ENCODE results near the gene TREML2. TPM values are rescaled to one million over a fixed set of nuclear protein-coding genes. Genes with fewer than 3 reads are reported as not detected.

Gene TREML2
- total RNA-seq, 2 donors from 2014 or later: 3.3 to 6.2 TPM

DNA sequence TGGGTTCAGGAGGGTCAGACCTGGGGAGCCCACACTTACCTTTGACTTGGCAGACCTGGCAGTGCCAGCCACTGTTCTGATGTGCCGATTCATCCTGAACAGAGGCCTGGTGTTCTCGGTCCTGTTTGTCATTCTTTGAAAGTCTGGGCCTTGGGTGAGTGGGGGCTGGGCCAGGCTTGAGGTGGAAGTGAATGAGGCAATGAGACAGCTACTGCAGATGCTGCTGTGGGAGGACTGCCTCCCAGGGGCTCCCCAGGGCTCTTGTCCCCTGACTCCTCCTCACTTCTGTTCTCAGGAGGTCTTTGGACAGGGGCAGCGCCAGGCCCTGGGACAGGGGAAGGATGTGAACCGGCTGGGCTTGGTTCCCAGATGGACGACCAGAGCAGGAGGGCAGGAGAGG is 21.6 kb upstream of the TREML2 start:
- Mint-ChIP-seq H3K36me3 (ENCODE audit: low read depth) (no peaks in the 10 kb centered on the region), H3K4me1 (peaks cover 12% of the 10 kb centered on the region), H3K4me3 (no peak overlapping the region), H3K27me3 (peaks cover 10% of the 10 kb centered on the region), H3K27ac (no peak overlapping the region), H3K9me3 (no peaks in the 10 kb centered on the region)
- no peak for ATAC-seq (replicated peaks)

DNA sequence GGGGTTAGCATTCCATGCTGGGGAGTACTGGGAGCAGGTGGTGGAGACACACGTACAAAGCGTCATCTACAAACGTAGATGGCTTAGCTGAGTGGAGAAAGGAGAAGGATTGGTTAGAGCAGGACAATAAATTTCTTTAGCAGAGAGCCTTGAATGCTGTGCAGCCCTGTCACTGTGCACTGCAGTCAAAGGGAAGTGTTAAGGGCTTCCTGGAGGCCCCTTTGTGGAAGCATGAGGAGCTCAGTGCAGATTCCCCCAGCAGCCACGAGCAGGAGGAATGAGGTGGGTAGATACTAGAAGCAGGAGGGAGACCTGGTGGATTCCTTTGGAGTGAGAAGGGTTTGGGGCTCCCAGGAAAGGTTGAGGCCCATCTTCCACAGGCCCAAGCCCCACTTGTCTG is 21.1 kb upstream of the TREML2 start:
- Mint-ChIP-seq H3K4me3 (no peak overlapping the region), H3K27me3 (peaks cover 10% of the 10 kb centered on the region), H3K9me3 (no peaks in the 10 kb centered on the region), H3K27ac (no peak overlapping the region), H3K4me1 (peaks cover 12% of the 10 kb centered on the region), H3K36me3 (ENCODE audit: low read depth) (no peaks in the 10 kb centered on the region)
- ATAC-seq (replicated peaks): no peak

DNA sequence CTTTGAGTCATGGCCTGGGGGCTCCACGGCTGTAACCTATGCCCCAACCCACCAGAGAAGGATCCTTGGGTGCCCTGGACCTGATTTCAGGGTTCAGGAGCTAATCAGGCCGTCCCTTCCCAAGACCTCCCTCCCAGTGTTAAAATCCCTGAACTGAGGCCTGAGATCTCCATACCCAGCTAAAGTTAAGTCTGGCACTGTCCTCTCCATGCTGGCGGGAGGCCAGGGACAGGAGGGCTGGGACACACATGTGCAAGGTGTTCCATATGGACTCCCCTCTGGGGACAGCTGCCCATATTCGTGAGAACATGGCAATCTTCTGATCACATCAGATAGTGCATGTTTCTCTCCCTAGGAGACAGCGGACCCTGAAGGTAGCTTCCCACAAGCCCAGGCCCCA is 15.7 kb upstream of the TREML2 start:
- no peak for ATAC-seq (replicated peaks)
- no peak overlapping the region for H3K4me3 Mint-ChIP-seq
- H3K27me3 Mint-ChIP-seq: peaks cover 6% of the 10 kb centered on the region
- H3K36me3 Mint-ChIP-seq (ENCODE audit: low read depth): no peaks in the 10 kb centered on the region
- no peaks in the 10 kb centered on the region for H3K4me1 Mint-ChIP-seq
- H3K27ac Mint-ChIP-seq: no peak overlapping the region
- H3K9me3 Mint-ChIP-seq: peaks cover 10% of the 10 kb centered on the region

DNA sequence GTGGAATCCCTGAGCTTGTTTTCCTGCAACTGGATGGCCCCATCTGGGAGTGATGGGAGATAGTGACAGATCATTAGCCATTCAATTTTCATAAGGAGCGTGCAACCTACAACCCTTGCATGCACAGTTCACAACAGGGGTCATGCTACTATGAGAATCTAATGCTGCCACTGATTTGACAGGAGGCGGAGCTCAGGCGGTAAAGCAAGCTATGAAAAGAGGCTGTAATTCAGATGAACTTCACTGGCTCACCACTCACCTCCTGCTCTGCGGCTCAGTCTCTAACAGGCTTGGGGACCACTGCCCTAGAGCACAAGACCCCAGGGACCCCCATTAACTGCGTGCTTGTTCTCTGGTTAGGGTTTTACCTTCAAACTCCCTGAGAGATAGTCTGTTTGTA is 14.8 kb upstream of the TREML2 start:
- peaks cover 10% of the 10 kb centered on the region for H3K9me3 Mint-ChIP-seq
- no peaks in the 10 kb centered on the region for H3K36me3 Mint-ChIP-seq (ENCODE audit: low read depth)
- H3K4me3 Mint-ChIP-seq: no peak overlapping the region
- H3K4me1 Mint-ChIP-seq: no peaks in the 10 kb centered on the region
- H3K27me3 Mint-ChIP-seq: peaks cover 6% of the 10 kb centered on the region
- H3K27ac Mint-ChIP-seq: no peak overlapping the region
- no peak for ATAC-seq (replicated peaks)

DNA sequence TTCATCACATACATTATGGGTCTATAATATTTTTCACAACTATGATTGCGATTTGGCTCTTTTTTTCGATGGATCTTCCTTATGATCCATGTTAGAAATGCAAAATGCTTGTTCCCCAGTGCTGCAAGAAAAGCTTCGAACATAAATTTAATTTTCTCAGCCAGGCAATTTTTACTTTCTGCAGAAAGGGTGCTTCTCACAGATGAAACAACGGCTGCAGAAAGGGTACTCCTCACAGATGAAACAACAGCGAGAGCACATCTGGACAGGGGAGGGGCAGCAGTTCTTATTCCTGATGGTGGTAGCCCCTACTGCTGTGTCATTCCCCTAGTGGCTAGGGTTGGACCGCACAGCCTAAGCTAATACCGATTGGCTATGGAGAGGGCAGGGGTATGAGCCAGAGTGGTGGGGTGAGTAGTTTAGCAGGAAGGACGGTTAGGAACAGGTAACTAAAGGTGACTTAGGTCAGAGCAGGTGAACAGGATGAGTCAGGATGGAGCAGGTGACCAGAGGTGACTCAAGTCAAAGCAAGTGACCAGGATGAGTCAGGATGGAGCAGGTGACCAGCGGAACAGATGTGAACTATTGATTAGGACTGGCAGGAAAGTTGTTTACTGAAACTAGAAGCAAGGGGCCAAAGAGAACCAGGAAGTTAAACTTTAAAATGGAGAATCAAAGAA is 13.8 kb upstream of the TREML2 start:
- Mint-ChIP-seq H3K9me3 (peaks cover 10% of the 10 kb centered on the region), H3K4me3 (no peak overlapping the region), H3K36me3 (ENCODE audit: low read depth) (no peaks in the 10 kb centered on the region), H3K27me3 (peaks cover 6% of the 10 kb centered on the region), H3K27ac (no peak overlapping the region), H3K4me1 (no peaks in the 10 kb centered on the region)
- ATAC-seq (replicated peaks): no peak

DNA sequence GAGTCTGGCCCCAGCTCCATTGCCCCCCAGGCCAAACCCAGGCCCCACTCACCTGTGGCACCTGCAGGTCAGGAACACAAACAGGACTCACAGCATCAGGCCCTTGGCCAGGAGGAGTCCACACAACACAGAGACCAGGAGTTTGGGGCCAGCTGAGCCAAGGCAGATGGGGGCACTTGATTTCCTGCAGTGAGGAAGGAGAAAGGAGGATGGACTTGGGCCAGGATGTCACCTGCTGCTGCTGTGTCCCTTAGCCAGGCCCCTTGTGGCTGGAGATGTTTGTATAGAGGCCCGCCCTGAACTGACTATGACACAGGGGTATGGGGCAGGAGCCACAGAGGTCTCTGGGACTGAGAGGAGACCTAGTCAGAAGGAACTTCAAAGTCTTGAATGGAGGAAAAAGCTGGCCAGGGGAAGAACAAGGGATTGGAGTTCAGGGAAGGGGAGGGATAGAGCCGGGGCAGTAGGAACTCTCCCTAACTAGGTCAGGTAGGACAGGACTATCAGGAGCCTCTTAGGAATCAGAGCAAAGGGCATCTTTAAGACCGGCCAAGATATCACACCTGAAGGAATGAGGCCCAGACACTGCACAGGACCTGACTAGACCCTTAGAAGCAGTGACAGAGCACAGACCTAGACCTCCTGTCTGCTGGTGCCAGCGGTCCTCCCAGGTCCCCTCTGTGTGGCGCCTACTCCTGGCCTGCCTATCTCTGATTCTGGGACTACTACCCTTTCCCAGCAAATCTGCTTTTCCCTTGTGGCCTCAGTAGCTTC is 8.8 kb upstream of the TREML2 start:
- Mint-ChIP-seq H3K4me1 (peaks cover 7% of the 10 kb centered on the region), H3K9me3 (peaks cover 6% of the 10 kb centered on the region), H3K27me3 (peaks cover 6% of the 10 kb centered on the region), H3K4me3 (no peak overlapping the region), H3K36me3 (ENCODE audit: low read depth) (no peaks in the 10 kb centered on the region), H3K27ac (peak overlapping the region; percentile 32)
- ATAC-seq (replicated peaks): no peak

DNA sequence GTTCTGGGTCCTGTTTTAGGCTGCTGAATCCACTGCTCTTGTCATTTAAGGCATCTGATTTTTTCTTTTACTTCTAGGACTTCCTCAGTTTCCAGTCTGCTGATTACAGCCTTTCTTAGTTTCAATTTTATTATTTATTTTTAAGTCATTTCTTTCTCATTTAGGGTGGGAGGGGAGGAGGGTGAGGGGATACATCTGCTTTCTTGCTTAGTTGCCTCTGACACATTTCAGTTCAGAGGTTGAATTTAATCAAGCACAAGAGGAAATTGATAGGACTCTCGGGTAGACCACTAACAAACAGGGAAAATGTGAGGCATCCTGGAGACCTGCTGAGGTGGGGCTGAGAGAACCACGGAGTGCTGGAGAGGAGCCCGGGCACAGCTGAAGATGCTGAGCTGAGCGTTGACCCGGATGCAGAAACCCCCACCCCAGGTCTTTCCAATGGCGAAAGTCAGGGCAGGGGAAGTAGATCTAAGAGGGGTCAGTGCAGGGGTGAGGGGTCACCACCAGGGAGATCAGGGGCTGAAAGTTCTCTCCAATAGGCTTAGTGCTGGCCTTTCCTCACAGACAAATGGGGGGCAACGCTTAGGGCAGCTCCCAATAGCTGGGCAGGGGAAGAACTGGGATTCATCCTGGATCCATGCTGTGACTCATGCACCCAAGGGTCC is 7.6 kb upstream of the TREML2 start:
- Mint-ChIP-seq H3K27ac (peak overlapping the region; percentile 32), H3K27me3 (no peaks in the 10 kb centered on the region), H3K4me1 (peaks cover 12% of the 10 kb centered on the region), H3K4me3 (no peak overlapping the region), H3K9me3 (no peaks in the 10 kb centered on the region), H3K36me3 (ENCODE audit: low read depth) (no peaks in the 10 kb centered on the region)
- peak; percentile 28 for ATAC-seq (replicated peaks)

DNA sequence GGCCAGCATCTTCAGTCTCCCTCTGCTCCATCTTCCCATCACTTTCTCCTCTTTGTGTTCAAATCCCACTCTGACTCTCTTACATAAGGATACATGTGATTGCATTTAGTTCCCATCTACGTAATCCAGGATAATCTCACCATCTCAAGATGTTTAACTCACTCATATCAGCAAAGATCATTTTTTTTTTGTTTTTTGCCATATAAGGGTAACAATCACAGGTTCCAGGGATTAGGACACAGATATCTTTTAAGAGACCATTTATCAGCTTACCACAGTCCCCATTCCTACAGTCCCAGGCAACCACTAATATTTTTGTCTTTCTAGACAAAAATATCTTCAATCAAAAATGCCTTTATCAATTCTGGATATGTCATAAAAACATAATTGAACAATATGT is 3.2 kb upstream of the TREML2 start:
- no peak for ATAC-seq (replicated peaks)
- H3K27me3 Mint-ChIP-seq: no peaks in the 10 kb centered on the region

DNA sequence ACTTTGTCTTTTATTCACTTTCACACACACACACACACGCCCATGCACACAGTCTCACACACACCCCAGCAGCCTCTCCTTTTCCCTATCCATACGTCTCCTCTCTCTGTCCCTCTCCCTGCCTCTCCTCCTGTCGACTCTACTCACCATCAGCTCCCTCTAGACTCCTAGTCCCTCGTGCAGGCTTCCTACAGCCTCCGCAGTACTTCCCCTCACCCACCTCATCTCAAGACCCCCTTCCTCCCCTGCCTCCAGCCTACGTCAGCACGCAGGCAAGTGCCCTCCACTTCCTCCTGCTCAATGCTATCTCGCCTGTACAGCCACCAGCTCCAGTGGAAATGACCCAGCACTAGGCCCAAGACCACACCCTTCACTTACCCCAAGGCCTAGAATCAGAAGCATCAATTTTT is 820 bp upstream of the TREML2 start:
- H3K4me1 Mint-ChIP-seq: peaks cover 45% of the 10 kb centered on the region
- no peaks in the 10 kb centered on the region for H3K27me3 Mint-ChIP-seq
- peak overlapping the region; percentile 85 for H3K27ac Mint-ChIP-seq
- H3K4me3 Mint-ChIP-seq: peak overlapping the region; percentile 66
- no peaks in the 10 kb centered on the region for H3K9me3 Mint-ChIP-seq
- peaks cover 2% of the 10 kb centered on the region for H3K36me3 Mint-ChIP-seq (ENCODE audit: low read depth)
- ATAC-seq (replicated peaks): no peak

More for the DNA sequence above, 3.2 kb upstream of the TREML2 start:
- H3K36me3 Mint-ChIP-seq (ENCODE audit: low read depth): no peaks in the 10 kb centered on the region
- H3K4me1 Mint-ChIP-seq: peaks cover 42% of the 10 kb centered on the region
- H3K4me3 Mint-ChIP-seq: no peak overlapping the region
- H3K9me3 Mint-ChIP-seq: no peaks in the 10 kb centered on the region
- no peak overlapping the region for H3K27ac Mint-ChIP-seq

DNA sequence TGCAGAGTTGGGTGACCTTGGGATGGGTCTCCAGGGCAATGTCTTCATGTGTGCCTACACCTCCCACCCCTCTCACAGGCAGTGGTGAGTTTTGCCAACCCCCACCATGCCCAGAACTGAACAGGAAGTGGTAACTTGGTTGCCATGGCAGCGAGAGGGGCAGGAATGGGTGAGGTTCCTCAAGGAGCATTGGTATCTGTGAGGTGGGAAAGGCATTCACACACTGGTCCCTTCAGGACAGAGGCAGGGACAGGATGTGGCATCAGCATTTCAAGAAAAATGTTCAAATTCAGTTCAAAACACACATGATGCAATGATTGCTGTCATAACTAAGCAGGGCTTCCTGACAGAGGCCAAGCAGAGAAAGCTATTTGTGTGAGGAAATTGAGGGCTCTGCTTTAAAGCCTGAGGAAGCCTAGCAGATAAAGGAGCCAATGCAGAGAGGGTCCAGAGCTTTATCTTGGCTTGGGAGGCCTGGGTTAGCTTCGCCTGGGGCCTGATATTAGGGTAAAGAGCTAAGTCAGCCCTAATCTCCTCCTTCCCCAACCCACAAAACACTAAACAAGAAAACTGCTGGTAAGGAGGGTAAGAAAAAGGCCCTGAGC is 551 bp downstream of the TREML2 start:
- no peaks in the 10 kb centered on the region for H3K9me3 Mint-ChIP-seq

DNA sequence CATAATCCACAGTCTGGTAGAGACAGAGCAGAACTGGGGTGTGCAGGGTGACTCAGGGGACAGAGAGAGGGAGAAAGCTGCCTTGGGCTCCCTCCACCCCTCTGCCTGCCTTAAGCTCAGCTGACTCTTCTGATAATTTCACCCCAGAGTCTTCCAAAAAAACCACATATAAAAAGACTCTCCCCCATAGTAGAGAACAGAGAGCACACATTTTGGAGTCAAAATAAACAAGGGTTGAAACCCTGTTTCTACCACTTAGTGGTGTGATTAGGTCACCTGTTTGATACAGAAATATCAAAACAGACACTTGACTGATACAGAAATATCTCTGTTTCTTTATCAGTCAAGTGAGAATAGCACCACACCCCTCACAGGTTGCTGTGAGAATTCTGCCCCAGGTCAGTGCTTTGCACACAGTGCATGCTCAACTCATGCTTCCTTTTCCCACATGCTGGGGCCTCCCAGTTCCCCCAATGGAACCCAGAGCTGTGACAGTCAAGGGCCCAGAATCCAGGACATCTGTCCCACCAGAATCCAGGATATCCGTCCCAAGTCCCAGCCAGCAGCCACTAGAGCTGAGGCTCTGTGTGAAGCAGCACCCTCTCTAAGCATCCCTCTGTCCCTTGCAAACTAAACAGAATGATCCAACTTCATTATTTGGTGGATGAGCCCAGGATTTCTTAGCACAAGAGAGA is 1.2 kb downstream of the TREML2 start:
- H3K4me1 Mint-ChIP-seq: peaks cover 43% of the 10 kb centered on the region
- no peaks in the 10 kb centered on the region for H3K9me3 Mint-ChIP-seq
- H3K4me3 Mint-ChIP-seq: peak overlapping the region; percentile 66
- ATAC-seq (replicated peaks): peak; percentile 79
- H3K27ac Mint-ChIP-seq: peak overlapping the region; percentile 85
- no peaks in the 10 kb centered on the region for H3K27me3 Mint-ChIP-seq
- peaks cover 9% of the 10 kb centered on the region for H3K36me3 Mint-ChIP-seq (ENCODE audit: low read depth)

More for the DNA sequence above, 551 bp downstream of the TREML2 start:
- Mint-ChIP-seq H3K36me3 (ENCODE audit: low read depth) (peaks cover 8% of the 10 kb centered on the region), H3K27ac (peak overlapping the region; percentile 85), H3K27me3 (no peaks in the 10 kb centered on the region), H3K4me1 (peaks cover 46% of the 10 kb centered on the region), H3K4me3 (peak overlapping the region; percentile 66)
- ATAC-seq (replicated peaks): peak; percentile 57

DNA sequence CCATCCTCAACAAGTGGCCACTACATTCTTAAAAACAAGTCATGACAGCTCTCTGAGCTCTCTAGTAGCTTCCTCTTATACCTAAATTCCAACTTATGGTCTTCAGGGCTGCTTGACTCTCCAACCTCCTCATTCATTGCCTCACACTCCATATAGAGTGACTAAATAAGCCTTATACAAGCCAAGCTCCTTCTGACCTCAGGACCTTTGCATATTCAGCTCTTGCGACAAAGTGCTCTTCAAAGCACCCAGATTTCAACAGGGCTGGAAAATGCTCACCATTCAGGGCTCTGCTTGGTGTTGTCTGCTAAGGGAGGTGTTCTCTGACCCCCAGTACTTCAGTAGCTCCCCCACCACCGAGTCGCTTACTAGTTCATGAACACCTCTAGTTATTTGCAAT is 3.7 kb downstream of the TREML2 start:
- Mint-ChIP-seq H3K27me3 (no peaks in the 10 kb centered on the region), H3K36me3 (ENCODE audit: low read depth) (peaks cover 9% of the 10 kb centered on the region), H3K27ac (peak overlapping the region; percentile 1), H3K9me3 (no peaks in the 10 kb centered on the region), H3K4me1 (peaks cover 41% of the 10 kb centered on the region), H3K4me3 (no peak overlapping the region)
- ATAC-seq (replicated peaks): no peak

DNA sequence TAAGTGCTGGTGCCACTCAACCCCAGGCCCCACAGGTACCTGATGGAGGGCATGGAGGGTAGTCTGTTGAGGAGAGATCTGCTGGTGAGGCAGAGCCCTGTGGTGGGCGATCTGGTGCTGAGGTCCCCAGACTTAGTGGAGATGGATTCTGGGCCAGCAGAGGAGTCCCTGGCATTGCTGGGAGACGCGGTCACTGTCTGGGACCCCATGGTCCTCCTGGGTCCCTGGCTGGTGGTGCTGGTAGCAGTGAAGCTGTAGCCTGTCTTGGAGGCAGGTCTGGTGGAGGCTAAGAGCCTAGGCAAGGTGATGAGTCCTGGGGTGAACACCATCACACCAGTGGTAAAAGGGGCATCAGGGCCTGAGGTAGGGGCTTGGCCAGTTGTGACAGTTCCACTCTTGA is 6.6 kb downstream of the TREML2 start:
- Mint-ChIP-seq H3K36me3 (ENCODE audit: low read depth) (peaks cover 9% of the 10 kb centered on the region), H3K4me3 (no peak overlapping the region), H3K27ac (peak overlapping the region; percentile 2), H3K27me3 (no peaks in the 10 kb centered on the region), H3K9me3 (peaks cover 2% of the 10 kb centered on the region), H3K4me1 (peaks cover 17% of the 10 kb centered on the region)
- ATAC-seq (replicated peaks): no peak

DNA sequence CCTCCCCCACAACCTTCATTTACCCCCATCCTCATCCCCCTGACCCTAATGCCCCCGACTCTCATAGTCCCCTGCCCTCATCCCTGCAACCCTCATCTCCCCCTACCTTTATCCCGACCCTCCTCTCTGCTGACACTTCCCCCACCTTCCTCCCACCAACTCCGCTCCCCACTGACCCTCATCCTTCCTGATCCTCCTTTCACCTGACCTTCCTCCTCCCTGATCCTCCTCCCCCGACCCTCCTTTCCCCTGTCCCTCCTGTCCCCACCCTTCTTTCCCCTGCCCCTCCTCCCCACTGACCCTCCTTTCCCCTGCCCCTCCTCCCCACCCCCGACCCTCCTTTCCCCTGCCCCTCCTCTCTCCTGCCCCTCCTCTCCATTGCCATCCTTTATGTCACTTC is 7.1 kb downstream of the TREML2 start:
- ATAC-seq (replicated peaks): no peak
- Mint-ChIP-seq H3K27ac (peak overlapping the region; percentile 2), H3K4me3 (no peak overlapping the region), H3K27me3 (no peaks in the 10 kb centered on the region), H3K36me3 (ENCODE audit: low read depth) (peaks cover 9% of the 10 kb centered on the region), H3K4me1 (peaks cover 15% of the 10 kb centered on the region), H3K9me3 (peaks cover 4% of the 10 kb centered on the region)

All from activated T-helper 17 cell treated with anti-CD3 and anti-CD28 coated beads, Interleukin-2, amount 50 U/mL, for 72 hours (primary cell).